ENCODE measurements around the gene PGGHG.

GRCh38 chr11:297051-297585 lies 8.2 kb downstream of the PGGHG start:
- TF ChIP-seq REST (IDR thresholded peaks at IDR 0.05; ENCODE audit: low read depth) (no peak), TEAD4 (IDR thresholded peaks at IDR 0.05) (no peak), TAF1 (IDR thresholded peaks at IDR 0.05; ENCODE audit: low read depth) (no peak), RAD21 (IDR thresholded peaks at IDR 0.05; ENCODE audit: low read depth) (no peak), YY1 (IDR thresholded peaks at IDR 0.05; ENCODE audit: low read depth) (no peak), FOXM1 (IDR thresholded peaks at IDR 0.05; ENCODE audit: borderline replicate concordance, low read depth) (no peak), EGR1 (IDR thresholded peaks at IDR 0.05) (no peak), CEBPB (IDR thresholded peaks at IDR 0.05) (no peak), TCF12 (IDR thresholded peaks at IDR 0.05; ENCODE audit: low read depth) (no peak), EP300 (IDR thresholded peaks at IDR 0.05; ENCODE audit: borderline replicate concordance) (no peak), CREB1 (IDR thresholded peaks at IDR 0.05; ENCODE audit: low read depth) (no peak), ZBTB7A (IDR thresholded peaks at IDR 0.05; ENCODE audit: low read depth) (no peak)
